Cardiac septum (tissue), 1 donor: Measurements from ENCODE around the gene PADI1. TPM values are rescaled to one million over a fixed set of nuclear protein-coding genes. Genes with fewer than 3 reads are reported as not detected.

Experiments used
- DNase-seq: peaks from one replicate; pipeline ENCODE4 v3.0.0-alpha.2; 2020; ENCODE audit warnings: low spot score
- intact Hi-C: fragments of 100-400 bp; cut with DNase I; formaldehyde crosslinking; loops from one replicate; pipeline ENCODE4 v1.14.0; 2022
- total RNA-seq: library from RNA; stranded (reverse); fragmentation: NEBNext Ultra II Directional; extraction: Animal tissue kit (Norgen Biotek cat#: 25700); gene quantifications from one replicate; pipeline ENCODE4 v1.2.1, GENCODE V29; 2021
- donor health status: DM: no; HTN: no; CAD: no.

PADI1 gene
- total RNA-seq, 1 donor from 2014 or later, result not detected

- no peak for DNase-seq
- intact Hi-C loops, result no loop called here
Observed at GRCh38 chr1:17176306-17177061, 28.4 kb upstream of the PADI1 start.

- intact Hi-C loops, result no loop called here
- DNase-seq, result no peak
Observed at GRCh38 chr1:17177651-17178050, 27.3 kb upstream of the PADI1 start.

DNA sequence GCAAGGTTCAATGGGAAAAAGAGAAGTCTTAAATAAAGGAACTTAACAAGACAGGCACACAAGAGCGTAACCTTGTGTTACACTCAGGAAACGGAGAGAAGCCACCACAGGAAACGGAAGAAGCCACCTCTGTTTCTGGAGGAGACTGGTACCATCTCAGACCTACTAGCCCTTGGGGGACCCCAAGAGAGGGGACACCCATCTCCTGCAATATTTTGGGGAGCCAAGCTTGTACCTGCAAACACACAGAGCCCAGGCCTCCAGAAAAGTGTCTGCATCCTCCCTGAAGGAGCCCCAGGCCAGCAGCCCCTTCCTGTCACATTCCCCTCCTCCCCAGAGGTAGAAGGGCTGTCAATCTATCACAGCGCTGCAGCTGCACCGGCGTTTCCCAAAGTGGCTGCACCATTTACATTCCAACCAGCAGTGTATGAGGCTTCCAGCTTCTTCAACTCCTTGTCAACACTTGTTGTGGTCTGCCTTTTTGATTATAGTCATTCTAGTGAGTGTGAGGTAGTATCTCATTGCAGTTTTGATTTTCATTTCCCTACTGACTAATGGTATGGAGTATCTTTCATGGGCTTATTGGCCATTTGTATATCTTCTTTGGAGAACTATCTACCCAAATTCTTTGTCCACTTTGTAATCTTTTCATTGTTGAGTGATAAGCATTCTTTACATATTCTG, 23.0 kb upstream of the PADI1 start:
- intact Hi-C loops, result no loop called here
- no peak for DNase-seq

DNA sequence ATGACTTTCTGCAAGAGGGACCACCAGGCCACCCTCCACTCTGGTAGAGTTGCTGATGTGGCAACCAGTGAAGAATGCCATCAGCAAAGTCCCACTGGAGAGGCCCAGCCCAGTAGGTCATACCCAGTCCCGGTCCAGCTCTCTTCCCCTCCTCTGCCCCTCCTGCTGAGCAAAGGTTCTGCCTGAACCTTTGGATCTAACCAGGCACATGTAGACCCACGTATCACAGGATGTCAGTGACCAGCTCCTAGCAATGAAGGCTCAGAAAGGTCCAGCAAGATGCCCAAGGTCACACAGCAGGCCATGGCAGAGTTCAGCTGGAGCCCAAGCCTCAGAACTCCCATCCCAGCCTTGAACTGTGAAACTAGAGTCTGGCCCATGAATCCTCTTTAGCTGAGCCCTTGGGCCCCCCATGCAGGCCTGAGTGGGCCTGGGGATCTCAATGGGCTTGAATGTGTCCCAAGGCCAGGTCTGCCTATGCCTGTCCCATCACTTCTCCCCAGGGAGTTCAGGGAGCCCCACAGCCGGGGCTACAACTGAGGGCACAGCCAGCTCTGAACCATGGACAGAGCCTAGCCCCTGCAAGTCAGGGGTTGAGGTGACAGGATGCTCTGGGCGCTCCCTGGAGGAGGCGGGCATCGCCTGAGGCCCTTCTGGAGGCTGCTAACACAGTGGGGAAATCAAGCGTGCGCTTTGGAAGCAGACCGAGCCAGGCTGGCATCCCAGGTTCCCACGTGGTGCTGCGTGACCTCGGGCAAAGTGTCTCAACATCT, 21.4 kb upstream of the PADI1 start:
- DNase-seq, result no peak
- intact Hi-C loops, result no loop called here

DNA sequence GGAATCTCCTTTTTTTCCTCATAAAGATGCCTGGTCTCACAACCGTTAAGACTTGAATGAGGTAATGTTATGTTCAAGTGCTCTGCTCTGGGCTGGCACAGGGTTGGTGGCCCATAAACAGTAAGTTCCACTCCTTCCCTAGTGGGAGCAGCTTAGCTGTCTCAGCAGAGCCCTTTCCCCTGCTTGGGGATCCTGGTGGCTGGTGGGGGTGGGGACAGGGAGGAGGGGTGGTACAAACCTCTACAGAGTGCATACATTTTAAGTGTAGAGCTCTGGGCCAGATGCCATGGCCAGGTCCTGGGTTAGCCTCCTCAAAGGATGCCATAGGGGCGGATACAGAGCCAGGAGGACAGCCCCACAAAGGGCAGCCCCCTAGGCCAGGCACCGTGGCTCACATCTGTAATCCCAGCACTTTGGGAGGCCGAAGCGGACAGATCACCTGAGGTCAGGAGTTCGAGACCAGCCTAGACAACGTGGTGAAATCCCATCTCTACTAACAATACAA, 20.7 kb upstream of the PADI1 start:
- intact Hi-C loops, result no loop called here
- no peak for DNase-seq

DNA sequence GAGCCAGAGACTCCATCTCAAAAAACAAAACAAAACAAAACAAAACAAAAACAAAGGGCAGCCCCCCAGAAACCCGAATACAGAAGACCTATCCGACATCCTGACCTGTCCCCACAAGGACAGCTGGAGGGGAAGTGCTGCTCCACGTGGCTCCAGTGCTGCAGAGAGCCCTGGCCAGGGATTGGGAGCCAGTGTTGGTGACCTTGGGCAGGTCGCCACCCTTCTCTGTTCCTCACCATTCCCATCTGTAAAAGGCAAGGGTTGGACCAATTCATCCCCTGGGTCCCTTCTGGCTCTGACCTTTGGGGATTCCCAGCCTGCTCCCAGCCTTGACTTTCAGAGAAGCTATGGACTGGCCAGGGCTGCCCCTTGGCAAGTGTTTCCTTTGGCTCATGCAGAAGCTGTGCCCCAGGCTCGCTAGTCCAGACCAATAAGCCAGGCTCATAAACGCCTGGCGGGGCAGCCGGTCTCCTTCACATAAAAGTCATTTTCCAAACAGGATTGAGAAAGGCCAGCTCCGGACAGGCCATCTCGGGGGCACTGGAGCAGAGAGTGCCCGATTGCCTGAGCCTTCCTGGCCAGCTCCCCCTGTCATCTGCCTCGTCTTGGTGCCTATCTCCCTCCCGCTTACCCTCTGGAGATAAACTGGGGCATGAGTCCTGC, 20.0 kb upstream of the PADI1 start:
- intact Hi-C loops, result no loop called here
- no peak for DNase-seq

DNA sequence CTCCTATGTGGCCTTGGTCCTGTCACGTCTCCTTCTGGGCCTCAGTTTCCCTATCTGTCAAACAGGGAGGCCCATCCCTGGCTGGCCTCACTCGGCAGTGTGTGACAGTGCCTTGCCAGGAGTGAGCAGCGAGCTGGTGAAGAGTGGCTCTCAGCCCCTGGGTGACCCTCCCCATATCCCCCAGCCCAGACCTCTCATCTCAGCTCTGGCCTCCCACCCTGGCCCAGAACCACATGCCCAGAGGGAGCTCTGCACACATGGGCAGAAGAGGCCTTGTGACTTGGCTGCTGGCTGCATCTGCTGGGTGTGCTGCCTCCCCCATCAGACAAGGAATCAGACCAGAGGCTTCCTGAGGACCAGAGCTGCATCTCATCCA, 19.5 kb upstream of the PADI1 start:
- no peak for DNase-seq
- intact Hi-C loops, result no loop called here

- no peak for DNase-seq
- intact Hi-C loops, result no loop called here
Observed at GRCh38 chr1:17186216-17186909, 18.6 kb upstream of the PADI1 start.

GRCh38 chr1:17187051-17187450, 17.9 kb upstream of the PADI1 start:
- intact Hi-C loops, result no loop called here
- DNase-seq, result no peak

GRCh38 chr1:17188217-17188616, 16.7 kb upstream of the PADI1 start:
- intact Hi-C loops, result no loop called here

DNA sequence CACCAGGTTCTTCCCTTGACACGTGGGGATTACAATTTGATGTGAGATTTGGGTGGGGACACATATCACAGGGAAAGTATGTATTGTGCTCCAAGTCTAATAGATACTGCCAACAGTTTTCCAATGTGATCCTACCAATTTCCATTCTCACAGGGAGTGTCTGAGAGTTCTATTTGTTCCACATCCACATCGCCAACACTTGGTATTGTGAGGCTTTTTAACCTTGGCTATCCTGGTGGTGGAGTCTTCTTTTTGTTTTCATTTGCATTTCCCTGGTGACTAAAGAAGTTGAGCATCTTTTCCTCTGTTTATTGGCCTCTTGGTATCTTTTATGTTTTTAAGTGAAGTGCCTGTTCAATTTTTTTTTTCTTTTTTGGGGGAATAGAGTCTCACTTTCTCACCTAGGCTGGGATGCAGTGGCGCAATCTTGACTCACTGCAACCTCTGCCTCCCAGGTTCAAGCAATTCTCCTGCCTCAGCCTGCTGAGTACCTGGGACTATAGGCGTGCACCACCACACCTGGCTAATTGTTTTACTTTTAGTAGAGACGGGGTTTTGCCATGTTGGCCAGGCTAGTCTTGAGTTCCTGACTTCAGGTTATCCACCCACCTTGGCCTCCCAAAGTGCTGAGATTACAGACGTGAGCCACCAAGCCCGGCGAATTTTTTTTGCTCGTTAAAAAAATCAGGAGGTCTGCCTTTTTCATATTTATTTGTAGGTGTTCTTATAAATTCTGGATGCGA, 15.9 kb upstream of the PADI1 start:
- intact Hi-C loops, result no loop called here

More at GRCh38 chr1:17188217-17188616, 16.7 kb upstream of the PADI1 start:
- no peak for DNase-seq

DNA sequence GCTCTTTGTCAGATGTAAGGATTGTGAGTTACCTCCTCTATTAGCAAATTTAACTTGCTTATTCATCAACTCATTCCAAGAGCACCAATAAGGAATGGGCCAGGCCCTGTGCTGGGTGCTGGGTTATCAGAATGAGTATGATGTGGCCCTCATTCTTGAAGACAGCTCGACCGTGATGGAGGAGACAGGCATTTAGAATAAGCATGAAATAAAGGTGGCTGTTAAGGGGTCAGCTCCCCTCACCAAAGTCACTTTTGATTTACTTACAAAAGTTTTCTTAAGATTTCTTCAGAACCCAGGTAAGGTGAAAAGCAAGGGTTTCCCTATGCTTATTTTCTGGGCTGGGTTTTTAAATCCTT, 15.3 kb upstream of the PADI1 start:
- no peak for DNase-seq
- intact Hi-C loops, result no loop called here

More for the DNA sequence above, 15.9 kb upstream of the PADI1 start:
- no peak for DNase-seq

- DNase-seq, result no peak
- intact Hi-C loops, result no loop called here
Observed at GRCh38 chr1:17190010-17190995, 14.6 kb upstream of the PADI1 start.

DNA sequence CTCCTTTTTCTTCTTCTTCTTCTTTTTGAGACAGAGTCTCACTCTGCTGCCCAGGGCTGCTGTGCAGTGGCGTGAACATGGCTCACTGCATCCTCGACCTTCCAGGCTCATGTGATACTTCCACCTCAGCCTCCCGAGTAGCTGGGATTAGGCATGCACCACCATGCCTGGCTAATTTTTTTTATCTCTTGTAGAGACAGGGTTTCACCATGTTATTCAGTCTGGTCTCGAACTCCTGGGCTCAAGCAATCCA, 13.0 kb upstream of the PADI1 start:
- intact Hi-C loops, result no loop called here
- no peak for DNase-seq

GRCh38 chr1:17192394-17193221, 12.3 kb upstream of the PADI1 start:
- intact Hi-C loops, result no loop called here
- DNase-seq, result no peak

DNA sequence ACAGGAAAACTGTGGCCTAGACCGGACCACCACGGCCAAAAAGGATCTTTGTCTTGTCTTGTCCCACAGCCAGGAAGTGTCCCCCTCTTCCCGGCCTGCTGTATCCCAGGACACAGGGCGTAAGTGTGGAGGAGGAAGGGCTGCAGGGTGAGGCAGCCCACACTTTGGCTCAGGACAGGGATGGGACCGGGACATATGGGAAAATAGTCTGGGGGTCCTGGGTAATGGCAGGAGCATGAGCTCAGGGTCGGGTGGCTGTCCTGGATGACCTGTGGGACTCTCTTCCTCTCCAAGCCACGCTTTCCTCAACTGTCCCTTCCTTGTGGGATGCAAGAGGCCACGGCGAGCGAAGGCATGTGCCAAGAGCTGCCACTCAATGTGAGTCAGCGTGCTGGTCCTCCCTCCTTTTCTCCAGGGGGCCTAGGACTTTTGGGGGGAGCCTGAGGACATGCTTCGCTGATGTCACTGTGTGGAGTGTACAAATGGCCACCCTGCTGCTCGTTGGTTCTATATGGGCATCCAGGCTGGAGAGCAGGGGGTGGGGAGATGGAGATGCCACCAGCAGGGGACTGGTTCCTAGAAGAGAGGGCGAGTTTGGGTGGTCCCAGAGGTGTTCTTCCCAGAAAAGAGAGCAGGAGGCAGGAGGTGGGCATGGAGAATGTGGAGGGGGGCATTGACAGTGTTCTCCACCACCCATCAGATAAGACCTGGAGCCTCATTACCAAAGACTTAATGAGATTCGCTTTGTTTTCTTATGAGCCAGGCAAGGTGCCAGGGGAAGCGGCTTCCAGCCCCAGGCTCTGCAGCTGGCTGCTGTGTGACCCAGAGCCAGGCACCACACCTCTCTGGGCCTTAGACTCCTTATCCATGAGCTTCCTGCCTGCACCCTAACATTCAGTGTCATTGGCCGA, 11.5 kb upstream of the PADI1 start:
- DNase-seq, result no peak
- intact Hi-C loops, result no loop called here
